Fibroblast of villous mesenchyme (primary cell): ENCODE data around the gene STAT5B. TPM values are rescaled to one million over a fixed set of nuclear protein-coding genes. Genes with fewer than 3 reads are reported as not detected.

Source experiments
- DNase-seq: peaks from one replicate; pipeline ENCODE4 v3.0.0-alpha.2; 2010; ENCODE audit warnings: low read depth
- H3K4me3 ChIP-seq: 2 replicates; pipeline ENCODE4 v1.5.1; 2011; ENCODE audit warnings: low read depth, mild to moderate bottlenecking, low read length
- total RNA-seq: library from RNA; depleted of rRNA; stranded (reverse); fragments of >200 nt; gene quantifications from 2 replicates; pipeline ENCODE4 v1.2.3, GENCODE V29; 2012
- TF ChIP-seq, protein P1 (sequence below): IDR thresholded peaks from 2 replicates; pipeline ENCODE4 v1.5.1; 2012; ENCODE audit warnings: low read depth, mild to moderate bottlenecking, low read length; ENCODE audit not compliant: insufficient read depth

STAT5B gene
- total RNA-seq, 1 donor, result 38.4 TPM

DNA sequence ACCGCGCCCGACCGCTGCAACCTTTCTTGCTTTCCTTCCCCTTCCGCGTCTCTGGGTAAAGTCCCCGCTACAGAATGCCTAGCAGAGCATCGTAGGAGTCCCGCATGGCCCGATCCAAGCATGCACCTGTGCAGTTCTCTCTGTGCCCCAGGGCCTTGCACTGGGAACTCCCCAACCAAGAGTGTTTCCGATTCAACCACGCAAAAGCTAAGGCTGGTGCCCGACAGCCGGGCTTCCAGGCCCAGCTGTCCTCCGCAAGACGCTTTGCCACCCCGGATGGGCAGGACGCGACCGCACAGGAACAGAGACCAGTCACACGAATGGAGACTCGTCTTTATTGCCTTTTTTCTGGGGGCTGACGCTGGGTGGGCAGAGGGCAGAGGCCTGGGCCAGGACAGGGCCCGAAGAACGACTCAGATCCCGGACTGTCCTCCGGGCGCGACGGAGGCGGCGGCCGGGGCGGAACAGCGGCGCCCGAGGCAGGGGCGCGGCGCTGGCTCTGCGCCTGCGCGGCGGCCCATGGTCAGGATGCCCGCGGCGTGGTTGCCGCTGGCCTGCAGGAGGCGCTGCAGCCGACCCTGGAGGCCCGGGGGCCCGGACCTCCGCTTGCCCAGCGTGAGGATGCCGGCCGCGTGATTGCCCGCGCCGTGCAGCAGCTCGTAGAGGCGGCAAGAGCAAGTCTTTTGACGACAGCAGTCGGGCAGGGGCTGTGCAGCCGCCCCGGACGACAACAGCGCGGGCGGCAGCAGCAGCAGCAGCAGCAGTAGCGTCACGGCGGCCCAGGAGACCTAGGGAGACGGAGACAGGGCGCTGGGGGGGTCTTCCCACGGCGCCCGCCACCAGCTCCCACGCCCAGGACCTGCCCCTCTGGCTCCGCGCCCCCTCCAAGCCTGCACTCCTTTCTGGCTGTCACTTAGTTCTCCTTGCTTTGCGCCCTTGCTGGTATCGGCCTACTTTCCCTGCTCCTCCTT lies 92.2 kb downstream of the STAT5B start:
- DNase-seq, result peak; percentile 63
- TF ChIP-seq, protein P1, sequence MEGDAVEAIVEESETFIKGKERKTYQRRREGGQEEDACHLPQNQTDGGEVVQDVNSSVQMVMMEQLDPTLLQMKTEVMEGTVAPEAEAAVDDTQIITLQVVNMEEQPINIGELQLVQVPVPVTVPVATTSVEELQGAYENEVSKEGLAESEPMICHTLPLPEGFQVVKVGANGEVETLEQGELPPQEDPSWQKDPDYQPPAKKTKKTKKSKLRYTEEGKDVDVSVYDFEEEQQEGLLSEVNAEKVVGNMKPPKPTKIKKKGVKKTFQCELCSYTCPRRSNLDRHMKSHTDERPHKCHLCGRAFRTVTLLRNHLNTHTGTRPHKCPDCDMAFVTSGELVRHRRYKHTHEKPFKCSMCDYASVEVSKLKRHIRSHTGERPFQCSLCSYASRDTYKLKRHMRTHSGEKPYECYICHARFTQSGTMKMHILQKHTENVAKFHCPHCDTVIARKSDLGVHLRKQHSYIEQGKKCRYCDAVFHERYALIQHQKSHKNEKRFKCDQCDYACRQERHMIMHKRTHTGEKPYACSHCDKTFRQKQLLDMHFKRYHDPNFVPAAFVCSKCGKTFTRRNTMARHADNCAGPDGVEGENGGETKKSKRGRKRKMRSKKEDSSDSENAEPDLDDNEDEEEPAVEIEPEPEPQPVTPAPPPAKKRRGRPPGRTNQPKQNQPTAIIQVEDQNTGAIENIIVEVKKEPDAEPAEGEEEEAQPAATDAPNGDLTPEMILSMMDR, result peak; percentile 71
- peak overlapping the region; percentile 61 for H3K4me3 ChIP-seq

DNA sequence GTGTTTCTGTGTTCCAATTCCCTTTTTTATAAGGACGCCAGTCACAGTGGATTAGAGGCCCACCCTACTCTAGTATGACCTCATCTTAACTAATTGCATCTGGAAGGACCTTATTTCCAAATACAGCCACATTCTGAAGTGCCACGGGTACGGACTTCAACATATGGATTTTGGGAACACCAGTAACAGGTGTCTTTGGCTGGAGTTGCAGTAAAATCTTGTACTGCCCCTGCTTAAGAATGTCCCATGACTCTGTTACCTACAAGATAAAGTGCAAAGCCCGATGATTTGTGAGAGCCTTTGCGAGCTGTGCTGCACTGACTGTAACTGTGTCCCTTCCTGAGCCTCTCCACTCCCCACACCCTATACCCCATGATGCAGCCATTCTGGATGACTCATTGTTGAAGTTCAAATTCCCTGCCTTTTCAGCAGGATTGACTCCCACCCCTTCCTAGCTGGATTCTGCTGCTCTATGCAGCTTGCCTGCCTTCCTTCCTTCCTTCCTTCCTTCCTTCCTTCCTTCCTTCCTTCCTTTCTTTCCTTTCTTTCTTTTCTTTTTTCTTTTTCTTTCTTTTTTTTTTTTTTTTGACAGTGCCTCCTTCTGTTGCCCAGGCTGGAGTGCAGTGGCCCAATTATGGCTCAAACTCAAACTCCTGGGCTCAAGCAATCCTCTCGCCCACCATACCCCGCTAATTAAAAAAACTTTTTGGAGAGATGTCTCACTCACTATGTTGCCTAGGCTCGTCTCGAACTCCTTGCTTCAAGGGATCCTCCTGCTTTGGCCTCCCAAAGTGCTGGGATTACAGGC lies 93.1 kb downstream of the STAT5B start:
- peak; percentile 38 for DNase-seq
- peak overlapping the region; percentile 61 for H3K4me3 ChIP-seq
- TF ChIP-seq, protein P1, result no peak

DNA sequence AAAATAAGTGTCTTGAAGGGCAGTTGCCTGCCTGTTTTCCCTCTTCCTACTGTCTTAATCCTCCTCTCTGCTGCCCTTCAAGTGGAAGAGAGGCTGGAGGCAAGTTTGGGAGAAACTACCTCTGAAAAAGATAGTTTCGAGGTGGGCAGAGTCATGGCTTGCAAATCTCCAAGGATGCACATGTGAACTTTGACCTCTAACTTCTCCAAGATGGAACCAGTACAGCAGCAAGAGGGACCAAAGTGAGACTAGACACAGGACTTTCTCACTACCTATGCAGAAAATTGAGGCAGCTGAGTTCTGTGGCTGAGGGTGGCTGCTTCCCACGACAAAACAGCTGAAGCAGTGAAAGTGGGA lies 94.4 kb downstream of the STAT5B start:
- no peak for DNase-seq
- no peak overlapping the region for H3K4me3 ChIP-seq
- TF ChIP-seq, protein P1, result no peak

DNA sequence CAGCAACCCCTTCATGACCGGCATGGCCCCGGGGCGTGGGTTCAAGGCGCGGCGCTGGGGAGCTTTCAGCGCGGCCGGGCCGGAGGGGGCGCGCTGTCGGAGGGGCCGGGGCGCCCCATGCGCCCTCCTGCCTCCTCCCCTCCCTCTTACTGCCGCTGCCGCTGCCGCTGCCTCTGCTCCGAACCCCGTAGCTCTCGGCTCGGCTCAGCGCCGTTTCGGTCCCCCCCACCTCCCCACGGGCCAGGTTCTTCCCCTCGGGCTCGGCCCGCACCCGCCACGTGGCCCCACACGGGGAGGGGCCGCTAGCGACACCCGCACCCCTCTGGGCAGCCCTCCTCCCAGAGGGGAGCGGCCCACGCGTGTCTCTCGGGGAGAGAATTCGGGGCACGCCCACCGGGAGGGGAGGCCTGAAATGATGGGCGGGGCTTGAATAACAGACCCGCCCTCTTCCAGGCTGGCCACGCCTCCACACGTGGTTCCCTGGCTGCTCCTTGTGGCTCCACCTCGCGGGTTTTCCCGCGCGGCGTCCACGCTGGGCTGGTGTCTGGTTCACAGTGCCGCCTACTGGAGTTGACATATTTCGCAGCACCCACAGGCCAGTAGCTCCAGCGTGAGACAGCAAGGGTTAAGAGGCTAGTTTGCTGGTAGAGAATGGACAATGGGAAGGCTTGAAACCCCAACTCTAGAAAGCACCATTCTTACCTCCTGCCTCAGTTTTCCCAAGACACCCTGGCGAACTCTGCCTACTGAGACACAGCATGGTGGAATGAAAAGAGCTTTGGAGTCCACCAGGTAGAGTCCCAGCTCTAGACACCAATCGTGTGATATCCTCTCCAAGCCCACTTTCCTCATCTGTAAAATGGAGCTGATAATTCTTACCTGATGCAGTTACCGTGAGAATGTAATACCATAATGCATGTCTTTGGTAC lies 95.0 kb downstream of the STAT5B start, which contains the start of gene KCNH4:
Gene KCNH4 (minus strand): TSS at position 221 of the 929 bp plus-strand sequence. CDS start 197 bp downstream, at position 24.
- DNase-seq, result peak; percentile 70
- TF ChIP-seq, protein P1, result peak; percentile 58
- H3K4me3 ChIP-seq, result peak within 1 kb of the TSS; percentile 32

DNA sequence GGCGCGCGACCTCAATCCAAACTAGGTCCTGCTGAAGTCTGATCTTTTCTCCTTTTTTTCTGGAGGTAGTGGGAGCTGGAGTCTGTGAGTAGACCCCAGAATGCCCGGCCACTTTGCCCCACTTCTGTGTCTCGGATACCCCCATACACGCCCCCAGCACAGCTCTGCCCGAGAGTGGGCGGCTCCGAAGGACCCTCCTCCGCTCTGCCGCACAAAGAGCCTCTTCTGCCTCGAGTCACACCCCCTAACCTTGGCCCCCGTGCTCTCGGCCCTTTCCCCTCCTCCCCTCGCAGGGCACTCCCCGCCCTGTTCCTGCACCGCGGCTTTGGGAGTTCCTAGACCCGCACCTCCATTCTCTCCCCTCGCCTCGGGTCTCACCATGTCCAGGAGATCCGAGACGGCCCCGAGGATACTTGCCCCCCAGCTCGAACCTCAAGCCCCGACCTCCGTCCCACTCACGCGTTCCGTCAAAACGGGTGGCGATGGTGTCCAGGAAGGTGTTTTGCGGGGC lies 95.7 kb downstream of the STAT5B start:
- TF ChIP-seq, protein P1, result no peak
- no peak overlapping the region for H3K4me3 ChIP-seq
- no peak for DNase-seq
